DLD1 (cell line): ENCODE data around the gene ACOT12.

Experiments
- in situ Hi-C: cut with HindIII; loops from 2 replicates; pipeline ENCODE4 v1.10.0; 2017; ENCODE audit warnings: low sequenced_read_pairs

ACOT12 gene

GRCh38 chr5:81401266-81401665 is 7.3 kb upstream of the ACOT12 start:
- in situ Hi-C loops: no loop called here

- in situ Hi-C loops: no loop called here
Observed at GRCh38 chr5:81400375-81400774, 6.4 kb upstream of the ACOT12 start.

GRCh38 chr5:81398741-81399140 is 4.8 kb upstream of the ACOT12 start:
- in situ Hi-C loops: no loop called here

GRCh38 chr5:81397176-81397575 is 3.2 kb upstream of the ACOT12 start:
- in situ Hi-C loops: no loop called here

GRCh38 chr5:81395262-81395661 is 1.3 kb upstream of the ACOT12 start:
- in situ Hi-C loops: no loop called here

GRCh38 chr5:81393430-81393782 is 528 bp downstream of the ACOT12 start:
- in situ Hi-C loops: no loop called here

GRCh38 chr5:81389025-81389424 is 4.9 kb downstream of the ACOT12 start:
- in situ Hi-C loops: no loop called here

- in situ Hi-C loops: no loop called here
Observed at GRCh38 chr5:81388169-81388568, 5.8 kb downstream of the ACOT12 start.

GRCh38 chr5:81383867-81384266 is 10.1 kb downstream of the ACOT12 start:
- in situ Hi-C loops: no loop called here

GRCh38 chr5:81371354-81371876 is 22.5 kb downstream of the ACOT12 start:
- in situ Hi-C loops: no loop called here

GRCh38 chr5:81370912-81371311 is 23.0 kb downstream of the ACOT12 start:
- in situ Hi-C loops: no loop called here

GRCh38 chr5:81365541-81365940 is 28.4 kb downstream of the ACOT12 start:
- in situ Hi-C loops: no loop called here

GRCh38 chr5:81363093-81363871 is 30.7 kb downstream of the ACOT12 start:
- in situ Hi-C loops: no loop called here

- in situ Hi-C loops: no loop called here
Observed at GRCh38 chr5:81361600-81361999, 32.3 kb downstream of the ACOT12 start.

- in situ Hi-C loops: no loop called here
Observed at GRCh38 chr5:81360640-81361039, 33.3 kb downstream of the ACOT12 start.

GRCh38 chr5:81359881-81360280 is 34.1 kb downstream of the ACOT12 start:
- in situ Hi-C loops: no loop called here

GRCh38 chr5:81359108-81359507 is 34.8 kb downstream of the ACOT12 start:
- in situ Hi-C loops: no loop called here

GRCh38 chr5:81355291-81356251 is 38.4 kb downstream of the ACOT12 start:
- in situ Hi-C loops: no loop called here

- in situ Hi-C loops: no loop called here
Observed at GRCh38 chr5:81354093-81354492, 39.8 kb downstream of the ACOT12 start.

- in situ Hi-C loops: no loop called here
Observed at GRCh38 chr5:81353189-81353588, 40.7 kb downstream of the ACOT12 start.

- in situ Hi-C loops: no loop called here
Observed at GRCh38 chr5:81350507-81350906, 43.4 kb downstream of the ACOT12 start.

- in situ Hi-C loops: no loop called here
Observed at GRCh38 chr5:81349161-81349560, 44.8 kb downstream of the ACOT12 start.
